GM12878 (cell line): ENCODE data around the gene PITPNB. TPM values are rescaled to one million over a fixed set of nuclear protein-coding genes. Genes with fewer than 3 reads are reported as not detected.

Source experiments
- ATAC-seq: fragments of 200-7000 bp; cut with Tn5 transposase; 3 replicates; pipeline ENCODE4 v1.9.1; 2020; ENCODE audit warnings: mild to moderate bottlenecking, moderate library complexity
- BruUV-seq: library from RNA; stranded (reverse); fragments of 400-500 nt; replicated peaks from 2 replicates; lab custom pipeline; 2021; lab: Mats Ljungman, UMichigan
- CTCF ChIA-PET: fragments of 300-600 bp; sonication (Branson Sonifier 250); formaldehyde crosslinking; extraction: SDS; loops from one replicate; lab custom pipeline; 2021; ENCODE audit warnings: inconsistent platforms; lab: Yijun Ruan, JAX
- POLR2A ChIA-PET: fragments of 350-600 bp; formaldehyde crosslinking; extraction: SDS; loops from one replicate; lab custom pipeline; 2021; ENCODE audit warnings: inconsistent platforms; lab: Charles Lee
- RAD21 ChIA-PET: fragments of 300-600 bp; sonication (Branson Sonifier 250); formaldehyde crosslinking; loops from one replicate; lab custom pipeline; 2023; ENCODE audit warnings: antibody characterized with exemption; ENCODE audit not compliant: unreplicated experiment; lab: Charles Lee
- SMC1A ChIA-PET: fragments of 300-600 bp; sonication (Branson Sonifier 250); formaldehyde crosslinking; loops from one replicate; lab custom pipeline; 2023; ENCODE audit not compliant: unreplicated experiment, uncharacterized antibody; lab: Charles Lee
- DNase-seq: peaks from one replicate; pipeline ENCODE4 v3.0.0-alpha.2; 2011; ENCODE audit warnings: low read depth, low spot score
- FAIRE-seq: peaks from 3 replicates; lab custom pipeline; 2011; peaks lifted over from hg19 to GRCh38; lab: Jason Lieb, UNC
- H2AFZ ChIP-seq: 2 replicates; pipeline ENCODE4 v1.6.0; 2011; ENCODE audit warnings: low read depth, low read length, control low read depth; ENCODE audit not compliant: control insufficient read depth
- H3K27ac ChIP-seq: 2 replicates; pipeline ENCODE4 v1.5.1; 2011; ENCODE audit warnings: control low read depth; ENCODE audit not compliant: control insufficient read depth, insufficient read depth
- H3K27me3 ChIP-seq, 2 experiments: replicated peaks in 1 of 2; 2 replicates each; pipeline versions ENCODE4 v1.6.0 to v1.6.1; 2011; ENCODE audit warnings: low read length in 1 of 2; ENCODE audit not compliant: control insufficient read depth in 2 of 2, insufficient read depth in 2 of 2
- H3K36me3 ChIP-seq, 2 experiments: 2 replicates each; pipeline ENCODE4 v1.5.1; 2011; ENCODE audit warnings: low read length in 1 of 2; ENCODE audit not compliant: control insufficient read depth in 2 of 2, insufficient read depth in 2 of 2
- H3K4me1 ChIP-seq: 2 replicates; pipeline ENCODE4 v1.6.1; 2011; ENCODE audit warnings: mild to moderate bottlenecking, low read length, moderate library complexity, mixed read lengths; ENCODE audit not compliant: control insufficient read depth, insufficient read depth
- H3K4me2 ChIP-seq: 2 replicates; pipeline ENCODE4 v1.6.0; 2011; ENCODE audit warnings: control low read depth; ENCODE audit not compliant: control insufficient read depth, insufficient read depth
- H3K4me3 ChIP-seq: fragments of 200-600 bp; sonication (generic); 2 replicates; pipeline ENCODE4 v1.5.1; 2016
- H3K79me2 ChIP-seq: 2 replicates; pipeline ENCODE4 v1.6.0; 2011; ENCODE audit warnings: low read length; ENCODE audit not compliant: control insufficient read depth, insufficient read depth
- H3K9ac ChIP-seq: 2 replicates; pipeline ENCODE4 v1.8.0; 2011; ENCODE audit warnings: low read length, control low read depth, mixed read lengths; ENCODE audit not compliant: control insufficient read depth, insufficient read depth
- H3K9me3 ChIP-seq: replicated peaks from 3 replicates; pipeline ENCODE4 v1.5.1; 2011; ENCODE audit warnings: mild to moderate bottlenecking, low read length; ENCODE audit not compliant: control insufficient read depth, insufficient read depth
- H4K20me1 ChIP-seq: 2 replicates; pipeline ENCODE4 v1.6.0; 2011; ENCODE audit not compliant: control insufficient read depth, insufficient read depth
- E2F8 ChIP-seq: fragments of 450-650 bp; IDR thresholded peaks from 2 replicates; pipeline ENCODE4 v1.6.1; 2018; ENCODE audit warnings: mild to moderate bottlenecking, low read depth, moderate library complexity; ENCODE audit not compliant: partially characterized antibody
- NFYB ChIP-seq: IDR thresholded peaks from 2 replicates; pipeline ENCODE4 v1.6.1; 2011; ENCODE audit warnings: low read depth, mild to moderate bottlenecking, low read length, improper control_type of control experiment, moderate library complexity; ENCODE audit not compliant: insufficient read depth
- NR2F1 ChIP-seq: fragments of 450-650 bp; conservative IDR thresholded peaks from 2 replicates; pipeline ENCODE4 v1.6.1; 2017; ENCODE audit warnings: mild to moderate bottlenecking
- NRF1 ChIP-seq: conservative IDR thresholded peaks from 2 replicates; pipeline ENCODE4 v1.6.1; 2011; ENCODE audit warnings: mild to moderate bottlenecking, low read depth, low read length, improper control_type of control experiment
- ZBTB11 ChIP-seq: fragments of 450-650 bp; formaldehyde crosslinking; IDR thresholded peaks from 2 replicates; pipeline ENCODE4 v1.5.0; 2022; ENCODE audit warnings: mild to moderate bottlenecking, missing genetic modification characterization
- WGBS: methylation state at CpG from one replicate; pipeline ENCODE4 v1.1.6; 2016; ENCODE audit warnings: low lambda C conversion rate; ENCODE audit not compliant: insufficient replicate concordance, insufficient coverage; ENCODE audit errors: missing lambda C conversion rate; 5-methylcytosine and 5-hydroxymethylcytosine counted together
- in situ Hi-C: fragments of 300-500 bp; cut with MboI; formaldehyde crosslinking; loops from 9 replicates; pipeline ENCODE4 v1.14.3; 2018; ENCODE audit warnings: mixed read lengths
- intact Hi-C: fragments of 100-400 bp; cut with micrococcal nuclease; formaldehyde crosslinking; loops from one replicate; pipeline ENCODE4 v1.14.2; 2022; ENCODE audit not compliant: unreplicated experiment
- polyA plus RNA-seq, 11 experiments: library from polyadenylated mRNA; depleted of rRNA in 4 of 11; unstranded in 6 of 11; stranded (reverse) in 5 of 11; fragments of >200 nt; fragmentation: Nextera tagmentation in 4 of 11; fragmentation: Illumina TruSeq in 1 of 11; extraction: Ambion mirVana in 4 of 11; extraction: Trizol in 1 of 11; gene quantifications; 1 replicate in 1 of 11; 2 replicates in 10 of 11; pipeline versions ENCODE4 v1.2.1 to v1.2.3, GENCODE V29; 2011 to 2016; ENCODE audit warnings: inconsistent platforms in 2 of 11, missing spikeins in 2 of 11, low read depth in 1 of 11
- total RNA-seq, 4 experiments: library from RNA; depleted of rRNA in 3 of 4; stranded (reverse); fragments of >200 nt in 3 of 4; fragmentation: Illumina TruSeq in 1 of 4; extraction: Trizol in 1 of 4; gene quantifications; 2 replicates each; pipeline versions ENCODE4 v1.2.1 to v1.2.3, GENCODE V29; 2013 to 2021

The PITPNB gene
- total and polyA plus RNA-seq, 10 of the 15 experiments (the other 5 are each of a cell fraction or from before 2014, with no cell fraction given) = 19.7 to 116 (median 64.9) TPM

GRCh38 chr22:27839057-27839660 lies 79.9 kb downstream of the PITPNB start (continued):
- TF ChIP-seq ZBTB11 (CRISPR knock-in tag) (no peak), E2F8 (no peak), NRF1 (no peak), NFYB (no peak)

GRCh38 chr22:27836181-27836580 lies 82.9 kb downstream of the PITPNB start:
- intact Hi-C loops = no loop called here
- FAIRE-seq (no peak), ATAC-seq (no peak), DNase-seq (no peak)
- Histone ChIP-seq H4K20me1 (no peaks in the 10 kb centered on the region), H3K27me3 (no peaks in the 10 kb centered on the region), H3K27ac (no peak overlapping the region), H3K36me3 (no peaks in the 10 kb centered on the region), H3K9ac (no peak overlapping the region), H3K79me2 (no peaks in the 10 kb centered on the region), H3K4me3 (no peak overlapping the region), H3K4me2 (no peak overlapping the region), H3K9me3 (no peaks in the 10 kb centered on the region), H3K4me1 (no peaks in the 10 kb centered on the region), H2AFZ (no peak overlapping the region)
- BruUV-seq = no TSS peak
- ChIA-PET RAD21 (no interaction called here), SMC1A (no interaction called here), CTCF (no interaction called here), POLR2A (no interaction called here)
- TF ChIP-seq NR2F1 = no peak
- in situ Hi-C loops = no loop called here
- WGBS = 57% methylated on average over 10 of the region's 10 CpGs
